ENCODE data around the gene ZBTB26.

- TF ChIP-seq CTCF (IDR thresholded peaks at IDR 0.05) = no peak
- TF ChIP-seq POLR2A (IDR thresholded peaks at IDR 0.05) = no peak
Observed at GRCh38 chr9:122912671-122912963, 18.7 kb downstream of the ZBTB26 start.

All from uterus (tissue), 2 donors.